Glomerular endothelial cell (primary cell): ENCODE results near the gene RHPN2. TPM values are rescaled to one million over a fixed set of nuclear protein-coding genes. Genes with fewer than 3 reads are reported as not detected.

Source experiments
- DNase-seq: peaks from one replicate; pipeline ENCODE4 v3.0.0-alpha.2; 2011; ENCODE audit warnings: low read depth, low spot score; ENCODE audit errors: extremely low read depth
- total RNA-seq: library from RNA; depleted of rRNA; stranded (reverse); fragments of >200 nt; gene quantifications from 2 replicates; pipeline ENCODE4 v1.2.3, GENCODE V29; 2015

RHPN2 gene
- 2.8 and 5.4 TPM in 2 replicates for total RNA-seq

DNA sequence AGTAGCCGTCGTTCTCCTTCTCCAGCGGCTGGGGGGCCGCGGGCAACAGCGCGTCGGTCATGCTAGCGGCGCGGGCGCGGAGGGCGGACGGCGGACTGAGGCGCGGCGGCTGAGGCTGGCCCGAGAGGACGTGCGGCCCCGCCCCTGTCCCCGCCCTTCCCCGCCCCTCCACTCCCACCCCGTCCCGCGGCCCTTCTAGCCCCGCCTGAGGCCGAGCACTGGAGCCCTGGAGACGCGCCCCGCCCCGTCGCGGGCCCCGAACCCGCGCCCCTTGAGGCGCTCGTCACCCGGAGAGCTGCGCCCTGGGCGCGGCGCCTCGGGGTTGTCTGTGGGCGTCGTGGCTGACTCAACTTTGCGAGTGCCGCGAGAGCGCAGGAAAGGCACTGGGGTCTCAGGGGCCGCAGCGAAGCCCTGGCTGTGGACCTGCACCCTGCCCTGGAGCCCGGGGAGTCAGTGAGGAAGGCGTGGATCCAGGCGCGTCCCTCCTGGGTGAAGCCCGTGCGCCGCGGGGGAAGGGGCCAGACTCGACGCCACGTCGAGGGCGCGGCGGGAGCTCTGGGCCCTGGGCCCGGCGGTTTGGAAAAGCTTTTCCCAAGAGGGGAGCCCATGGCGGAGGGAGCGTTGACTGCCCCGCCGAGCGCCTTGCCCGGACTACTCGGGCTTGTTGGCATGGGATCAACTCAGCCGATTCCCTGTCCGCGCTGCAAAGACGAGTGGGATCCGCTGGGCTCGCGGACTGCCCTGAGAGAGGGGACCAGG is at the start of gene RHPN2:
RHPN2 (minus strand) TSS at position 97 of the 759 bp plus-strand sequence; CDS start at position 61, 36 bp downstream.
- no peak for DNase-seq

DNA sequence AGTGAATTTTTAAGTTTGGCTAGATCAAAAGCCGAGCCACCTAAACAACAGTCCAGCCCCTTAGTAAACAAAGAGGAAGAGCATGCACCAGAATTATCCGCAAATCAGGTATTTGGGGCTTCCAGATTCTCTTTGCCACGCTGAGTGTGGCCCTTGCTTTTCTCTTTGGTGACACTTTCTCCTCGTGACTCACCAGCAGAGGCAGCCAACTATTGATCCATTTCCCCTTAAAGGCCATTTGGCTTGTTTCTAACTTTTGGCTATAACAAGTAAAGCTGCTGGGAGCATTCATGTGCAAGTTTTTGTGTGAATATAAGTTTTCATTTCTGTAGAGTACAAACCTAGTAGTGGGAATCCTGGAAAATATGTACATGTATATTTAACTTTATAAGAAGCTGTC is 49.6 kb upstream of the RHPN2 start:
- no peak for DNase-seq

DNA sequence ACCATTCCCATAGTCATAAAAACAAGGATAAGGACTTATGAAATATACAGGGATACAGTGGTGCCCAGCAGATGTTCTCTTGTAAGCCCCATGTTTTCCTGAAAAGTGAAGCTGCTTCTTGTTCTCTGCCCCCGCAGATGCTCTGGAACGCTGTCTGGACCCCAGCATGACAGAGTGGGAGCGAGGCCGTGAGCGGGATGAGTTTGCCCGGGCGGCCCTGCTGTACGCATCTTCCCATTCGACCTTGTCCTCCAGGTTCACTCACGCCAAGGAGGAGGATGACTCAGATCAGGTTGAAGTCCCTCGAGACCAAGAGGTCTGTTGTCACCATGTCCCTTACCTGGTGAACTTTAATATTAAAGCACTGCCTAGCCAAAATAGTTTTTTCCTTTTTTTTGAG is 46.9 kb upstream of the RHPN2 start:
- DNase-seq = no peak

DNA sequence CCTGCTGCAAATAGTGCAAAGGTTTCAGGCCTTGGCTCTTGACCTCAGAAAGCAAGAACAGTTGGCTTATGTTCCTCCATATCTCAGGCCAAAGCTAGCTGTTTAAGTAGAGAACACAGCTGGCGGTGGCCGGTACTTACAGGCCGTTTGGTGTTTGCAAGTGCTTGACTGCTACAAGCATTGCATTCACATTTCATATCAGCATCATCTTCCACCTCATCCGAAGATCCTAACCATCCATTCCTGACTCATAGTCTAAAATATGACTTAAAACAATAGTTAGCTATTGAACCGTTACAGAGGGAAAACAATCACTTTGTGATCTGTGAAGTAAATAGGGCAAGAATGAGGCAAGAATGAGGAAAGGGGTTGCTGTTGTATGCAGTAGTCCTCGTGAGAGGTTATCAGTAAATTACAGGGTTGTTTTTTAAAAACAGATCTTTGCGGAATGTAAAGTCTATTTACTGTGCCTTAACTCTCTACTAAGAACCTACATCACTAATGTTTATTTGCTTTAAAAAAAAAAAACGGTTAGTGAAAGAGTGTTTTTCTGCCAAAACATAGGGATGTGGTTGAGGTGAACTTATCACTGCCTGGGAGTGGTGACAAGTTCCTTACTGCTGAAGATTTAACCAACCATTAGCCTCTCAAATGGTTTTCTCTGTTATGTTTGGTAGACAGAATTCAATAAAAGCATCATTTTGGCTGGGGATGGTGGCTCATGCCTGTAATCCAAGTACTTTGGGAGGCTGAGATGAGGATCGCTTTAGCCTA is 45.6 kb upstream of the RHPN2 start:
- DNase-seq = no peak

DNA sequence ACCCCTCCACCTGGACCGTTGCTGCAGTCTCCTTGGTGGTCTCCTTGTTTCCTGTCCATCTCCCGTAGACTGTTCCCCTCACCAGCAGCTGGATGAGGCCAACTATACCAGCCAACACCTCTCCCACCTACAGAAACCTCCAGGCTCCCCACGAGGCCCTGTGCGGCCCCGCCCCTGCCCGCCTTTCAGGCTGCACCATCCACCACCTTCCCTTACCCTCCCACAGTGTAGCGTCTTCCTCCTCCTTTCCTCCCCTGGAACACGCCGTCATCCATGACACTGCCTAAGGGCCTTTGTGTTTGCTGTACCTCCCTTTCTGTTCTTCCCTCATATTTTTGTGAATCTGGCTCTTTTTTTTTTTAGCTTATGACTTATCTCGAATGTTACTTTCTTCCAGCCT is 43.5 kb upstream of the RHPN2 start:
- no peak for DNase-seq

DNA sequence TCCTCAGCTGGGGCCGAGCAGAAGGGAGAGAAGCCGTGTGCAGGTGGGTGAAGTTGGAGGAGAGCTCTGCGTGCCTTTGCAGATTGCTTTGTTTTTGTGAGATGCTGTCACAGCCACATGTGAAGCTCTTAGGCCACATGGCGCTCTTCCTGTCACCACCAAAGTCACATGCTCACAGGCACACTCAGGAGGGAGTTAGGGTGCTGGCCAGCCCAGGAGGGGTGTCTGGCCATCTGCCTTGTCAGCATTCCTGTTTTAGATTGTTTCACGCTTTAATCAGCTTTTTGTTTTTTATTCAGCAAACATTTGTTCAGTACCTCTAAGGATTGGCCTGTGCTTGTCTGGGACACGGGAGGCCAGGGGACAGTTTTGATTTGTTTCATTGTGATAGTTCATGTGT is 38.2 kb upstream of the RHPN2 start:
- DNase-seq = no peak

DNA sequence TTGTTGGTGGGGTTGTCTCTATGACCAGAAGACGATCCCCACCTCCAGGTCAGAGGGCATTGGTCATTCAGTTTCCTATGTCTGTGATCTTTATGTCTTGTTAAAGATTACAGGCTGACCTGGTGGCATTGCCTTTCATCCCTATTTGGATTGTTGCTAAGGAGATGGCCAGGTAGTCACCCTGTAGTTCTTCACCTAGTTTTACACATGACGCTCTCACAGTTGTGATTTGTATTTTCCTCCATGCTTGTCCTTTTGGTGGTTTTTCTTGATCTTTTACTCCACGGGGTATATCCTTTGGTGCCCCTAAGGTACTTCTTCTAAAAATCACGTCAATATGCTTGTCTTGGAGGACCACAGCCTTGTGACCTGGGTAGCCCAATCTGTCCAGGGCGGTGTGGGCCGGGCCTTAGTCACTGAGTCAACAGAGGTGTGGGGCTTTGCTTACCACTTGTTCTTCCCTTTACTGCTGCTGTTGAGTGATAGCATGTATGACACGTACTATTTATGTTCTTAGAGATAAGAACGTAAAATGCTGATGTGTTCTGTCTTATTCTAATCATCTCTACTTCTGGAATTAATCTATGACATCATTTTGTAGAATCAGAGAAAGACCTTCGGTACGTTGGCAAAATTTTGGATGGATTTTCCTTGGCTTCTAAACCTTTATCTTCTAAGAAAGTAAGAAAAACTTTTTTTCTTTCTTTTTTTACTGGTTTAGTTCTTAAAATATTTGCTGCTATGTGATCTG is 36.4 kb upstream of the RHPN2 start:
- DNase-seq = no peak

DNA sequence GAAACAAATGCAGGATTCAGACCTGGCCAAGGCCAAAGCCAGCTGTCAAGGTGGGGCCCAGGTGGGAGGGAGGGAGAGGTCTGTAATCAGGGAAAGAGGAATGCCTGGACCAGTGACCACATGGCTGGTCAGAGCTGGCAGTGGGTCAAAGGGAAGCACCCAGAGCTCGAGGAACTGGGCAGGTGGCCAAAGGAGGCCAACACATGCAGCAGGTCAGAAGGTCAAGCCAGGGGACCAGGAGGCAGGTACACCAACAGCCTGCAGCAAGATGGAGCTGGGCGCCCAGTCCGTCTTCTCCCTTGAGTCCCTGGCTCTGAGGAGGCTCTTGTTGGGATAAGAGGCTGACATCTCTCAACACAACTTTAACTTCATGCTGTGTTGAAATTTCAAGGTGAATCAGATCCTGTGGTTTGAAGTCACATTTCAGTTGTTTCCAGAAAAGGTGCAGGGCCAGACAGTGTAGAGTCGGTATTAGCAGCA is 33.4 kb upstream of the RHPN2 start:
- no peak for DNase-seq

DNA sequence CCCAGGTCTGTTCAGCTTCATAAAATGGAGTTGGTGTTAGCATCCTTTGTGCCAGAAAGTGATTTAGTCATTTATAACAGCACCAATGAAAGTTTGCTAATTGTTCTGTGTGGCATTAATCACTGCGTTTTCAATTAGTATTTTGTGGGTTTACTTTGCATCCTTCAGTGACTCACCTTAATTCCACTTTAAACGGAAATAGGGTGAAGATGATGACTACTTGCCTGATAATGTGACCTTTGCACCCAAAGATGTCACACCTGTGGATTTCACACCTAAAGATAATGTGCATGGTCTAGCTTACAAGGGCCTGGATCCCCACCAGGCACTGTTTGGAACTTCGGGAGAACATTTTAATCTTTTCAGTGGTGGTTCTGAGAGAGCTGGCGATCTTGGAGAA is 31.3 kb upstream of the RHPN2 start:
- DNase-seq = no peak

DNA sequence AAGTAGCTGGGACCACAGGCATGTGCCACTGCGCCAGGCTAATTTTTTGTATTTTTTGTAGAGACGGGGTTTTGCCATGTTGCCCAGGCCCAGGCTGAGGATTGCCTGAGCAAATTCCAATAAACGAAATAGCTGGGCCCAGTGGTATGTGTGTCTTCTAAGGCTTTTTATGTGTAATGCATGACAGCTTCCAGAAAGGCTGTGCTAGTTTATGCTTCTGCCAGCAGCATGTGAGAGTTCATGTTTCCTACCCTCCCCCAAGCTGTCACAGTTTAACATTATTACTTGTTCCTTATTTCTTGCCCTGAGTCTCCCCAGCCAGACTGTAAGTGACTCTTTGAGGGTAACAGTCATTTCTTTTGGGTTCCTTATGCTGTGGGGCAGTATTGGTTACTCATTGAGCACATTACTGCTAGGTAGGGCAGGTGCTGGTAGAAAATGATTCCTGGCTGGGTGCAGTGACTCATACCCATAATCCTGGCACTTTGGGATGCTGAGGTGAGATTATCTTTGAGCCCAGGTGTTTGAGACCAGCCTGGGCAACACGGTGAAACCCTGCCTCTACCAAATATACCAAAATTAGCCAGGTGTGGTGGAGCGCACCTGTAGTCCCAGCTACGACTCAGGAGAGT is 29.9 kb upstream of the RHPN2 start:
- no peak for DNase-seq

DNA sequence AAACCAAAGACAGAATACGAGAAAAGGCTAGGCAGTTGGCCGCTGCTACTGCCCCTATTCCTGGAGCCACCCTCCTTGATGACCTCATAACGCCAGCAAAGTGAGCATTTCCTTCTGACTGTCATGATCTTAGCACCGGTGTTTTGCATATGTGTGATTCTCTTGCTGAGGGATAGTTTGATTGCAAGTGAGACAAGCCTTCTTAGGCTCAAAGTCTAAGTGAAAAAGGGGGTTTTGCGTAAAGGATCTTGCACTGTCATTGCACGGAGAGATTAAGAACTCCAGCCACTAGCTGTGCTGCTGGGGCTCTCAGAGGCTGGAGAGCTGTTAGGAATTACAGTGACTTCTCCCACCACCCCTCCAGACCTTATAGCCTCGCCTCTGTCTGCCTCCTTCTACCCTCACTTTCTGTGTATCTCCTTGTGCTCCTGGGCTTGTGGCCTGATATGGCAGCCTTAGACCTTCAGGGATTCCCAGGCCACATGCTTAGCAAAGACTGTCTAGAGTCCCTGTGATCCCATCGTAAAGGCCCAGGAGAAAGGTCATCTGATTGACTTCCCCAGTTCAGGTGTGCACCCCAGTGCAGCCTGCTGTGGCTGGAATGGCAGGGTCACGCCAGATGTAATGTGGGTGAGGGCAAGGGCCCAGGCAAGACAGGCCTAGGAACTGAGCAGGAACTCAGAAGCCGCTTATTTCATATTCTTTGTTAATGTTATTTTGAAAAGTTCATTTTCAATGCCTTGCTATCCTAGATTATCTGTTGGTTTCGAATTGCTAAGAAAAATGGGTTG is 28.9 kb upstream of the RHPN2 start:
- DNase-seq = no peak

DNA sequence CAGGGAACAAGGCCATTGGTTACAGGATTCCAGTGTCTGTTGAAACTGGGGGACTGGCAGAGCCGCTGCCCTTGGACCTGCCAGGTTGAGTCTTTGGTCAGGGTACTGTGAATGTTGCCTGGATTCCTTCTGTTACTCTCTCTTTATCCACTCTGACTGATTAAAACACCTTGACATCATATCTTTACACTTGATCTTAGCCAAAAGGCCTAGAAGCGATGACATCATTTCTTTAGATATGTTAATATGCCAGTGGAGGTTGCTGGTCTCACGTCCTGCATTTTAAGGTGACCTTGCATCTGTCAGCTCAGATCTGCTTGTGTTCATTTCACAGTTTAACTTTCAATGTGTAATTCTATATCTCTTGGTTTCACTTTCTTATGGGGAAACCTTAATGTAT is 25.5 kb upstream of the RHPN2 start:
- DNase-seq = no peak

DNA sequence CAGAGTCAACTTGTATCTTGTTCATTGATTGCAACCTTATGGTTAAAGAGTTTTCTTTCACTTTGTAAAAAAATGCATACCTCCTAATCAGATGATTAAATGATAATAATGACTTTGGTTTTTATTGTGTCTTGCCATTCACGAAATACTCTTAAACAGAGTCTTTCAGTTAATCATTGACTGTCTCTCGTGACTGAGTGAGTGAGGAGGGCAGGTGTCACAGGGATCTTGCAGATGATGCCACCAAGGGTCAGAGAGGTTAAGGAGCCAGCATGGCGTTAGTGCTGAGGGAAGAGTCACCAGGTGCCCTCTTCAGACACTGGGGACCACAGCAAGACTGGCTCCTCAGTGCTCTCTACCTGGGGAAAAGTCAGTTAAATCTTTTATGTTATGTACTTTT is 24.3 kb upstream of the RHPN2 start:
- no peak for DNase-seq

DNA sequence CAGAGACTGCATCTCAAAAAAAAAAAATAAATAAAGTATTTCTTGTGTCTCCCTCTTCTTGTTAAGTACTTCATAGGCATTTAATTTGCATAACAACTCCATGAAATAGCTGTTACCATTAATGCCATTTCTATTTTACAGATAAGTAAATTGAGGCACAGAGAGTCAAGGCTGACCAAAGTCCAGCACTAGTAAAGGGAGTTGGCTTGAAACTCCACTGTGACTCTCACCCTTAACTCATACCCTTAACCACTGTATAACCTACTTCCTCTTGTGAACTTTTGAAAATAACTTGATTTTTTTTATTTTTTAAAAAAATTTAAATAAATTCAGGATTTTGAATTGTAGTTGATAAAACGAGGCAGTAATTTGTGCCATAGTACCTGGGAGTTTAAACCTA is 22.3 kb upstream of the RHPN2 start:
- DNase-seq = no peak

DNA sequence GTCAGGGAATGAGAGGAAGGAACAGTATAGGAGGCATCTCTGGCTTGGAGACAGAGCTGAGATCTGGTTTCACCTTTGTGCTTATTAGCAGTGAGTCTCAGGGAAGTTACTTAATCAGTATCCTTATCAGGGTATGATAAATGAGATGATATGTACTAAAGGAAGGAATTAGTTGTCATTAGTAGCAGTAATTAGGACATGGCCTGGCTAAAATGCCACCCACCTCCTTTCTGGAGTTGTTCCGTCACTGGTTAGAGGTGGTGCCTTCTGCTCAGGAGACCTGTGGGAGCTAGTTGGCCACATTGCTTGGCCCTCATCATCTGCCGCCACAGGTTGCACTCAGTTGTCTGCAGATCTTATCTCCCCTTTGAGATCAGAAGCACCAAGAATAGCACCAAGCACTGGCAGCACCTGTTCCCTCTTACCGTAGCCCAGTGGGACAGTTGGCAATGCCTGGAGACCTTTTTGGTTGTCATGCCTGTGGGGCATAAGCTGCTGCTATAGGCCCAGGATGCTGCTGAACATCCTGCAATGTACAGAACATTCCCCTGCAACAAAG is 21.0 kb upstream of the RHPN2 start:
- DNase-seq = no peak

DNA sequence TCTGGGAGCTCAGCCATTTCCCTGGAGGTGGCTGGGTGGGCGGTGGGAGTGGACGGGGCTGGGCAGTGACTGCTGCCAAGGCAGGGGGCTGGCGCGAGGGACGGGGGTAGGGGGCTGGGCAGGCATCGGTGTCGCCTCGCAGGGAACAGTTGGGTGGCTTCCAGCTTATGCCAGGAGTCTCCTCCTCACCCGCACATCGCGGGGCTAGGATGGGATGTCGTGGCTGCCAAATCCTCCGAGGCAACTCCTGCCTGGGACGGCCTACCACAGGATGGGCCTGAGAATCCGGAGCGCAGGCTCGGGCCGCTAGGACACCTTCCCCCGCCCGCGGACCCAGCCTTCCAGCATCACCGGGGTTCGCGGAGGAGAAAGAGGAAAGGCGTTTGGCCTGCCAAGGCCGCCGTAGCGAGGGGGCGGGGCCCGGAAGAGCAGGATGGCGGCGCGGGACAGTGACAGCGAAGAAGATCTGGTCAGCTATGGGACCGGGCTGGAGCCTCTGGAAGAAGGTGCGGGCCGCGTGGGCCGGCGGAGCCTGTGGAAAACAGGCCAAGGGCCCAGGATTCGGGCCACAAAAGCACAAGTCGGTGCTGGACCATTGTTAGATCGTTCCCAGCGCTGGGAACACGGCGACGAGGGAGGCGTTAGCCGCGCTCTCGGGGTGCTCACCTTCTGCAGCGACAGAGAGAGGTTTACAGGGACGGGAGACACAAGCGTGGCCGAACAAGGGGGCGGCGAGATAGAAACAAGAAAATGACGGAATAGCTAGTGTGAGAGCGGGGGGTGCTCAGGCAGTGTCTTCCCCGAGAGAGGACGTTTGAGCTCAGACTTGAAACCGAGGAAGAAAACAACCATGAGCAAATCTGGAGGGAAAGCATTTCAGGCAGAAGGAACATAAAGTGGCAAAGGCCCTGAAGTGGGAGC is 16.3 kb upstream of the RHPN2 start, which contains the start of gene GPATCH1:
GPATCH1 (plus strand) TSS at position 421 of the 921 bp plus-strand sequence; CDS start at position 434, 13 bp downstream.
- DNase-seq = peak; percentile 10

DNA sequence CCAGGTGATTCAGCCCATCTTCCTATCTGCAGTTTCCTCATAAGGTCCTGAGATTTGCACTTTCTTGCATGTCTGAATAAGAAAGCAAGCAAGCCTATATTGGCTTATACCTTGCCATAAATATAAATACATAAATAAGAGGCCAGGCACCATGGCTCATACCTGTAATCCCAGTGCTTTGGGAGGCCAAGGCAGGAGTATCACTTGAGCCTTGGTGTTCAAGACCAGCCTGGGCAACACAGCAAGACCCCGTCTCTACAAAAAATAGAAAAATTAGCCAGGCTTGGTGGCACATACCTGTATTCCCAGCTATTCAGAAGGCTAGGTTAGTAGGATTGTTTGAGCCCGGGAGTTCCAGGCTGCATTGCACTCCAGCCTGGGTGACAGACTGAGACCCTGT is 10.8 kb upstream of the RHPN2 start:
- no peak for DNase-seq

DNA sequence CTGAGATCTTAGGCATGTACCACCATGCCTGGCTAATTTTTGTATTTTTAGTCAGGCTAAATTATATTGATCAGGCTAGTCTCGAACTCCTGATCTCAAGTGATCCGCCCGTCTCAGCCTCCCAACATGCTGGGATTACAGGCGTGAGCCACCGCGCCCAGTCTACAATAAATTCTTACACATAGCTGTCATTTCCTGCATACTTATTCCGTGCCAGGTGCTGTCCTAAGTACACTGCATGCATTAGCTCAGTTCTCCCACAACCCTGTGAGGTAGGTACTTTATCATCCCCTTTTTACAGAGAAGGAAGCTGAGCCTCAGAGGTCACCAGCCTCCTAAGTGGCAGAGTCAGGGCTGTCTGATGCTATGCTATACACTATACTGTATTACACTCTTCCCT is 7.2 kb upstream of the RHPN2 start:
- DNase-seq = no peak

DNA sequence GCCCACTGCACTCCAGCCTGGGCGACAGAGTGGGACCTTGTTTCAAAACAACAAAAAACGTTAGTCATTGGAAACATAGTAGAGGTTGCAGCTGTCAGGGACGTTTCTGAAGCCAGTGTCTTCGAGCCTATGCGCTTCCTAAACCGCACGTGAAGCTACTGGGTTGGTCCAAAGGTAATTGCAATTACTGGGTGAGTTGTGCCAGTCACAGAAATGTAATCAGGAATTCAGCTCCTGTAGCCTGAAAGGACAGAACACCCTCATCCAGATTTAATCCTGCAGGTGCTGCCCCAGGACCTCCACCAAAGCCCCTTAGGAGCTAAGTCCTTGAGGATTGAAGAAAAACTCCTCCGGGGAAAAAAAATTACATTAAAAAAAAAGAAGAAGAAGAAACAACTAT is 2.4 kb upstream of the RHPN2 start:
- no peak for DNase-seq
